22Rv1 (cell line): Measurements from ENCODE around the gene FAM168A.

Experiments used
- H3K27ac ChIP-seq: fragments of 450-650 bp; 2 replicates; pipeline ENCODE4 v1.5.1; 2017
- ZFX ChIP-seq: fragments of 450-650 bp; IDR thresholded peaks from 2 replicates; pipeline ENCODE4 v1.6.1; 2017; ENCODE audit warnings: antibody characterized with exemption, borderline replicate concordance
- TF ChIP-seq, protein P1 (sequence below): fragments of 450-650 bp; IDR thresholded peaks from 2 replicates; pipeline ENCODE4 v1.5.1; 2017; ENCODE audit warnings: mild to moderate bottlenecking

The FAM168A gene

DNA sequence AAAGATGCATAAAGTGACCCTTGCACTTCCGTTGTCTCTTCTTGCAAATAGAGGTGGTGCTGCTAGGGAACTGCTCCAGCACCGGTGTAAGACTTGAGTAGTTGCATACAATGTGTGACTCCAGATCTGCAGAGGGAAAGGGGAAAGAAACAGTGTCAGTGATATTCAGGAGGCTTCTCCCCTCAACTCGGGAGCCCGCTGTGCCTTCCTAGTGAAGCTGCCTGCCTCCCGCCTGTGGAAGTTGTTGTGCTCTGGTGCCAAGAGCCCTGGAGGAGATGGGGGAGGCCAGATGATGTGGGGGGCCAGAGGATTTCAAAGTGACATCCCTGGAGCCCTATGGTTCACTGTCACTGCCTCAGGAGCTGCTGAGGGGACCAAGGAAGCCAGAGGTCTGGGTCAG, 191.3 kb downstream of the FAM168A start:
- no peak overlapping the region for H3K27ac ChIP-seq
- TF ChIP-seq, protein P1, sequence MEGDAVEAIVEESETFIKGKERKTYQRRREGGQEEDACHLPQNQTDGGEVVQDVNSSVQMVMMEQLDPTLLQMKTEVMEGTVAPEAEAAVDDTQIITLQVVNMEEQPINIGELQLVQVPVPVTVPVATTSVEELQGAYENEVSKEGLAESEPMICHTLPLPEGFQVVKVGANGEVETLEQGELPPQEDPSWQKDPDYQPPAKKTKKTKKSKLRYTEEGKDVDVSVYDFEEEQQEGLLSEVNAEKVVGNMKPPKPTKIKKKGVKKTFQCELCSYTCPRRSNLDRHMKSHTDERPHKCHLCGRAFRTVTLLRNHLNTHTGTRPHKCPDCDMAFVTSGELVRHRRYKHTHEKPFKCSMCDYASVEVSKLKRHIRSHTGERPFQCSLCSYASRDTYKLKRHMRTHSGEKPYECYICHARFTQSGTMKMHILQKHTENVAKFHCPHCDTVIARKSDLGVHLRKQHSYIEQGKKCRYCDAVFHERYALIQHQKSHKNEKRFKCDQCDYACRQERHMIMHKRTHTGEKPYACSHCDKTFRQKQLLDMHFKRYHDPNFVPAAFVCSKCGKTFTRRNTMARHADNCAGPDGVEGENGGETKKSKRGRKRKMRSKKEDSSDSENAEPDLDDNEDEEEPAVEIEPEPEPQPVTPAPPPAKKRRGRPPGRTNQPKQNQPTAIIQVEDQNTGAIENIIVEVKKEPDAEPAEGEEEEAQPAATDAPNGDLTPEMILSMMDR: no peak
- TF ChIP-seq ZFX: no peak

DNA sequence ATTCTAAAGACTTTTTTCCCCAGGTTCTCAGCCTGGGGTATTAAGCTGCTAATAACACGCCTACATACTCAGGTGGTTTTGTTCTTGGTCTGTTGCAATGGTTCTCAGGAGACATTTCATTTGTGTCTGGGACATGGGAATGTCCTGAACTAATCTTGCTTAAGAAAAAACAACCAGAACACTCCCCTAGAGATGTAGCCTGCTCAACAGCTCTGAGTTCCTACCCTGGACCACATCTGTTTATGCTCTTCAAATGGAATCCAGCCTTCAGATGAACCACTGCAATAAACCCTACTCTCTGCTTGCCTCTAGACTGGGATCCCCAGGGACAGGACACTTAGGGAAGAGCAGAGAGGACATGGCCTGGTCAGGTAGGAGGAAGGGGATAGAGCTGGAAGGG, 191.8 kb downstream of the FAM168A start:
- no peak overlapping the region for H3K27ac ChIP-seq
- no peak for TF ChIP-seq ZFX
- TF ChIP-seq, protein P1: no peak

DNA sequence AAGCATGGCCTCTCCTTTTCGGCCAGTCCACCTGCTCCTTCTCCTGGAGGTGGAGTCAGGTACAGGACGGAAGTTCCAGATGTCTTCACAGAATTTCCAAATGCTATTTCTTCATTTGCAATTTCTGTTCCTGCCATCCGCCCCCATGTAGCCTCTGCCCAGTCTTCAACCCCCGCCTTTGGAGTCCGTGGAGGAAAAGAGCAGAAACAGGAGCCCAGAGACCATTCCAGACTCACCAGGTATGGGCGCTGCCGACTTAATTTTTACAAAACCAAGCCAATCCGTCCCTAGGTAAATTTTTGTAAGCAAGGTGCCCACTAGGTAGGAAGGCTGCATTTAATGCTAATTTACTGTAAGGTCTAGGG, 192.8 kb downstream of the FAM168A start:
- H3K27ac ChIP-seq: no peak overlapping the region
- TF ChIP-seq ZFX: no peak
- TF ChIP-seq, protein P1: no peak

DNA sequence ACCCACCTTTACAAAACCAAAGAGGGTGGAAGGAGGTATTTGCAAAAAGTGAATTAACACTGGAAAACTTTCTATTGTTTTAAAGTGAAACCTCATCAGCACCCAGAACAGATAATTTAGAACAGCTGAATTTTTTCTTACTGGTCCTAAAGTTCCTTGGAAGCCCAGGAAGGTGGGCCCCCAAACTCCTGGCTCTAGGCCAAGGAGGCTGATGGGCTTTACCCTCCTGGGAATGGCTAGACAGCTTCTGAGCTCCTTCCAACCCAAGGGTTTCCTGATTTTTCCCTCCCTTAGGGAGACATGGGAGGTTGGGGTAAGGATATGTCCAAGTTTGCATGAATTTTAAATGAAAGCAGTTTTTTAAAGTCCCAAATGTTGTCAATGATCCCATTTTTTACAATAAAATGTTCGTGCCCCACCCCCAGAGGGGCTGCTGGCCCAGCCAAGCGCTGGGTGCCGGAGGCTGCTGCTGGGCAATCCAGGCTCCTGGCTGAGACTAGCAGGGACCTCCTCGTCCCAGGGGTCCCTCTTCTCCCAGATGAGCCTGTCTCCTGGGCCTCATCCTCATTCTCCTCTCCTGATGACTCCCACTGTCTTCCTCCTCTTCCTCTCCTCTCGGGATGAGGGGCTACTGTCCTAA, 193.3 kb downstream of the FAM168A start:
- TF ChIP-seq ZFX: no peak
- TF ChIP-seq, protein P1: no peak
- no peak overlapping the region for H3K27ac ChIP-seq

DNA sequence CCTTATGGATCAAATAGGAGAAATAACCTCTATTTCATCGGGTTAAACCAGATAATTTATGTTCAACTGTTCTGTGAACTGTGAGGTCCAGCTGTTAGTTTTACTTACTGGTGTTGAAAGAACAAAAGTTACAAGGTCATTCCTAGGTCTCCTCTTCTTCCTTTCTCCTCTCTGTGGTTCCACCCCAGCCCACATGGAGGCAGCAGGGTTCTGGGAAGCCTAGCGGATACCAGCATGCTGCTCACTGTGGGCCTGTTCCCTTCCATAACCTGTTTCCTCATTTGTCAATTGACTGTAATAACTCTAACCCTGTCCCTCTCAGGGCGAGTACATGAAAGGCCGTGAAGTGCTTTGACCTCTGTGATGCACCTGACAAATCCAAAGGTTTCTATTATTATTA, 193.9 kb downstream of the FAM168A start:
- TF ChIP-seq, protein P1: peak; percentile 76
- TF ChIP-seq ZFX: no peak
- H3K27ac ChIP-seq: no peak overlapping the region

DNA sequence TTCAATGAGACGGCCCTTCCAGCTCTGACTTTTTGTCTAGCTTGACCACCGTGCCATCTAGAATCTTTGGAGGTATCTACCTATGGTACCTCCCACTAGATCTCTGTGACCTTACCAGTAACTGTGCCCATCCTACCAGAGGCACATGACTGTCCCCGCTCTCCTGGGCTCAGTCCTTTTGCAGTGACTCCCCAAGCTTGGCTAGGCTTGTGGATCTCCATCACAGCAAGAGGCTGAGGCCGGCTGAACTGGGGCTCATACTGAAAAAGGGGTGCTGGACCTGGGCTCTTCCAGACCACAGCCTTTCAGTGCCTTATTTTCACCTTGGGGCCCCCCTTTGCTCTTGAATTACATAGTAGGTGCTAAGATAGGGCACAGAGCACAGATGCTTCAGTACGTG, 194.4 kb downstream of the FAM168A start:
- H3K27ac ChIP-seq: no peak overlapping the region
- TF ChIP-seq, protein P1: no peak
- no peak for TF ChIP-seq ZFX

DNA sequence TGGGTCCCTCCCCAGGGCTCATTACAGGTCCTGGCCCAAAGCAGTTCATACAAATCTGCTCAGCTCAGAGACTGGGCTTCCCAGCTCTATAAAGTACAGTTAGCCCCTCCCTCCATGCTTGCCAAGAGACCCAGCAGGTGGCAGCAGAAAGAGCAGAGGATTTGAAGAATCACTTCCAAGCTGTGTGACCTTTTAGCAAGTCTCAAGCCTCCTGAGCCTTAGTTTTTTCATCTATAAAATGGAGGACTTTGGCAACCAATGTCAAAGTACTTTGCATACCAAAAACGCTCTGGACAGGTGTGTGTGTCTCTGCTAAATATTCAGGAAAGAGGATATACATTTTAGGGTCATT, 195.1 kb downstream of the FAM168A start:
- no peak overlapping the region for H3K27ac ChIP-seq
- TF ChIP-seq, protein P1: peak; percentile 49
- TF ChIP-seq ZFX: no peak
